ENCODE data around the gene EFNB1.
"Not testable (repeated sequence)": the region's sequence is repeated elsewhere in the genome, so short reads cannot be mapped to it uniquely, and the experiment has no call there.

DNA sequence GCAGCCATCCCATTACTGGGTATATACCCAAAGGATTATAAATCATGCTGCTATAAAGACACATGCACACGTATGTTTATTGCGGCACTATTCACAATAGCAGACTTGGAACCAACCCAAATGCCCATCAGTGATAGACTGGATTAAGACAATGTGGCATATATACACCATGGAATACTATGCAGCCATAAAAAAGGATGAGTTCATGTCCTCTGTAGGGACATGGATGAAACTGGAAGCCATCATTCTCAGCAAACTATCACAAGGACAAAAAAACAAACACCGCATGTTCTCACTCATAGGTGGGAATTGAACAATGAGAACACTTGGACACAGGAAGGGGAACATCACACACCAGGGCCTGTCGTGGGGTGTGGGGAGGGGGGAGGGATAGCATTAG, 42.2 kb upstream of the EFNB1 start:
- TF ChIP-seq, protein P1, sequence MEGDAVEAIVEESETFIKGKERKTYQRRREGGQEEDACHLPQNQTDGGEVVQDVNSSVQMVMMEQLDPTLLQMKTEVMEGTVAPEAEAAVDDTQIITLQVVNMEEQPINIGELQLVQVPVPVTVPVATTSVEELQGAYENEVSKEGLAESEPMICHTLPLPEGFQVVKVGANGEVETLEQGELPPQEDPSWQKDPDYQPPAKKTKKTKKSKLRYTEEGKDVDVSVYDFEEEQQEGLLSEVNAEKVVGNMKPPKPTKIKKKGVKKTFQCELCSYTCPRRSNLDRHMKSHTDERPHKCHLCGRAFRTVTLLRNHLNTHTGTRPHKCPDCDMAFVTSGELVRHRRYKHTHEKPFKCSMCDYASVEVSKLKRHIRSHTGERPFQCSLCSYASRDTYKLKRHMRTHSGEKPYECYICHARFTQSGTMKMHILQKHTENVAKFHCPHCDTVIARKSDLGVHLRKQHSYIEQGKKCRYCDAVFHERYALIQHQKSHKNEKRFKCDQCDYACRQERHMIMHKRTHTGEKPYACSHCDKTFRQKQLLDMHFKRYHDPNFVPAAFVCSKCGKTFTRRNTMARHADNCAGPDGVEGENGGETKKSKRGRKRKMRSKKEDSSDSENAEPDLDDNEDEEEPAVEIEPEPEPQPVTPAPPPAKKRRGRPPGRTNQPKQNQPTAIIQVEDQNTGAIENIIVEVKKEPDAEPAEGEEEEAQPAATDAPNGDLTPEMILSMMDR (IDR thresholded peaks at IDR 0.05), result not testable (repeated sequence)
- not testable (repeated sequence) for TF ChIP-seq POLR2AphosphoS5 (IDR thresholded peaks at IDR 0.05; ENCODE audit: insufficient read depth in 1 of 2, low read depth in 1 of 2); POLR2A (IDR thresholded peaks at IDR 0.05)
